ENCODE data around the gene MED20. TPM values are rescaled to one million over a fixed set of nuclear protein-coding genes. Genes with fewer than 3 reads are reported as not detected.

The MED20 gene
- total and polyA plus RNA-seq, 3 donors from 2014 or later: 15.9 to 25.1 (median 25.1) TPM

- intact Hi-C loops (cut with DNase I; ENCODE audit: low total_unique reads): loop anchor here (5.0 kb wide), 1 partner anchor 107 kb away; no protein-coding TSS in a partner anchor
- H3K4me3 ChIP-seq: no peak overlapping the region
- H3K27me3 ChIP-seq: no peaks in the 10 kb centered on the region
- TF ChIP-seq POLR2A (IDR thresholded peaks at IDR 0.05) (no peak), CTCF (IDR thresholded peaks at IDR 0.05) (no peak)
- peaks cover 26% of the 10 kb centered on the region for H3K4me1 ChIP-seq
- no peaks in the 10 kb centered on the region for H3K9me3 ChIP-seq
- DNase-seq: no peak
- WGBS, 2 donors: 57 to 65% methylated on average over 1 of the region's 1 CpG
- H3K27ac ChIP-seq: no peak overlapping the region
- H3K36me3 ChIP-seq (ENCODE audit: low read depth, missing control alignments): no peaks in the 10 kb centered on the region
Observed at GRCh38 chr6:41935193-41935574, 14.2 kb upstream of the MED20 start.

- DNase-seq: no peak
- Histone ChIP-seq H3K27ac (no peak overlapping the region), H3K4me1 (peaks cover 19% of the 10 kb centered on the region), H3K36me3 (ENCODE audit: low read depth, missing control alignments) (no peaks in the 10 kb centered on the region), H3K4me3 (no peak overlapping the region), H3K27me3 (no peaks in the 10 kb centered on the region), H3K9me3 (no peaks in the 10 kb centered on the region)
- intact Hi-C loops (cut with DNase I; ENCODE audit: low total_unique reads): loop anchor here (5.0 kb wide), 1 partner anchor 108 kb away; no protein-coding TSS in a partner anchor
- 72 to 78% methylated on average over 7 of the region's 7 CpGs for WGBS, 2 donors
- TF ChIP-seq CTCF (IDR thresholded peaks at IDR 0.05): no peak
- no peak for TF ChIP-seq POLR2A (IDR thresholded peaks at IDR 0.05)
Observed at GRCh38 chr6:41934278-41935192, 13.6 kb upstream of the MED20 start.

GRCh38 chr6:41932378-41932777 is 11.4 kb upstream of the MED20 start:
- H3K4me3 ChIP-seq: no peak overlapping the region
- H3K27me3 ChIP-seq: no peaks in the 10 kb centered on the region
- H3K36me3 ChIP-seq (ENCODE audit: low read depth, missing control alignments): no peaks in the 10 kb centered on the region
- 86 to 89% methylated on average over 7 to 15 of the region's 15 CpGs for WGBS, 2 donors
- DNase-seq: no peak
- intact Hi-C loops (cut with DNase I; ENCODE audit: low total_unique reads): no loop called here
- no peak overlapping the region for H3K27ac ChIP-seq
- TF ChIP-seq POLR2A (IDR thresholded peaks at IDR 0.05): no peak
- TF ChIP-seq CTCF (IDR thresholded peaks at IDR 0.05): no peak
- no peaks in the 10 kb centered on the region for H3K4me1 ChIP-seq
- H3K9me3 ChIP-seq: no peaks in the 10 kb centered on the region

- intact Hi-C loops (cut with DNase I; ENCODE audit: low total_unique reads): no loop called here
- no peaks in the 10 kb centered on the region for H3K9me3 ChIP-seq
- WGBS, 2 donors: 70 to 79% methylated on average over 2 of the region's 2 CpGs
- H3K27me3 ChIP-seq: no peaks in the 10 kb centered on the region
- no peak for DNase-seq
- no peaks in the 10 kb centered on the region for H3K4me1 ChIP-seq
- H3K27ac ChIP-seq: no peak overlapping the region
- H3K36me3 ChIP-seq (ENCODE audit: low read depth, missing control alignments): no peaks in the 10 kb centered on the region
- no peak overlapping the region for H3K4me3 ChIP-seq
- no peak for TF ChIP-seq CTCF (IDR thresholded peaks at IDR 0.05)
- no peak for TF ChIP-seq POLR2A (IDR thresholded peaks at IDR 0.05)
Observed at GRCh38 chr6:41931792-41932191, 10.9 kb upstream of the MED20 start.

Measured in testis (tissue), 3 donors.